A673 (cell line): ENCODE measurements around the gene ITPR1. TPM values are rescaled to one million over a fixed set of nuclear protein-coding genes. Genes with fewer than 3 reads are reported as not detected.

Experiments
- BruUV-seq: library from RNA; stranded (reverse); fragments of 400-500 nt; replicated peaks from 2 replicates; lab custom pipeline; 2021; lab: Mats Ljungman, UMichigan
- CTCF ChIA-PET: fragments of 300-600 bp; sonication (Branson Sonifier 250); formaldehyde crosslinking; loops from one replicate; lab custom pipeline; 2022; ENCODE audit warnings: antibody characterized with exemption; lab: Charles Lee
- POLR2A ChIA-PET: fragments of 300-600 bp; sonication (Branson Sonifier 250); formaldehyde crosslinking; loops from one replicate; lab custom pipeline; 2022; ENCODE audit warnings: antibody characterized with exemption; ENCODE audit not compliant: low non-redundant PET; lab: Charles Lee
- DNase-seq: peaks from one replicate; pipeline ENCODE4 v3.0.0-alpha.2; 2015; ENCODE audit warnings: low spot score
- H3K27ac ChIP-seq: fragments of 200-600 bp; sonication (generic); 2 replicates; pipeline ENCODE4 v1.5.1; 2016; ENCODE audit warnings: mixed run types, low read depth, mild to moderate bottlenecking, mixed read lengths, antibody characterized with exemption, low read length; ENCODE audit not compliant: poor library complexity, severe bottlenecking
- H3K27me3 ChIP-seq: fragments of 200-600 bp; sonication (generic); replicated peaks from 2 replicates; pipeline ENCODE4 v1.6.1; 2017; ENCODE audit warnings: mixed run types, low read depth, mild to moderate bottlenecking, mixed read lengths, antibody characterized with exemption, low read length; ENCODE audit not compliant: insufficient read depth, poor library complexity
- H3K36me3 ChIP-seq: fragments of 200-600 bp; sonication (generic); 2 replicates; pipeline ENCODE4 v1.6.1; 2016; ENCODE audit warnings: mixed run types, mild to moderate bottlenecking, mixed read lengths, antibody characterized with exemption, low read length; ENCODE audit not compliant: insufficient read depth, poor library complexity, severe bottlenecking
- H3K4me1 ChIP-seq: fragments of 200-600 bp; sonication (generic); 2 replicates; pipeline ENCODE4 v1.6.1; 2017; ENCODE audit warnings: mixed run types, mild to moderate bottlenecking, mixed read lengths, antibody characterized with exemption, low read length; ENCODE audit not compliant: insufficient read depth, poor library complexity, severe bottlenecking
- H3K4me3 ChIP-seq: fragments of 200-600 bp; sonication (generic); 2 replicates; pipeline ENCODE4 v1.5.1; 2016; ENCODE audit warnings: low read depth, mixed run types, mild to moderate bottlenecking, mixed read lengths, low read length; ENCODE audit not compliant: poor library complexity, severe bottlenecking
- H3K9me3 ChIP-seq: fragments of 200-600 bp; sonication (generic); 2 replicates; pipeline ENCODE4 v1.6.1; 2016; ENCODE audit warnings: mixed run types, low read depth, mild to moderate bottlenecking, mixed read lengths, antibody characterized with exemption, low read length; ENCODE audit not compliant: poor library complexity, severe bottlenecking
- CTCF ChIP-seq: fragments of 300-800, 200-600 bp; sonication (generic); conservative IDR thresholded peaks from 2 replicates; pipeline ENCODE4 v1.5.1; 2017; ENCODE audit warnings: low read depth, mild to moderate bottlenecking, antibody characterized with exemption, low read length, moderate library complexity, mixed read lengths
- EZH2 ChIP-seq: fragments of 200-600 bp; sonication (generic); IDR thresholded peaks from 2 replicates; pipeline ENCODE4 v1.6.1; 2017; ENCODE audit warnings: borderline replicate concordance, low read depth, mild to moderate bottlenecking, mixed read lengths, antibody characterized with exemption, low read length; ENCODE audit not compliant: poor library complexity, severe bottlenecking
- intact Hi-C: fragments of 100-400 bp; cut with micrococcal nuclease; formaldehyde crosslinking; loops from one replicate; pipeline ENCODE4 v1.10.0; 2022; ENCODE audit not compliant: unreplicated experiment
- total RNA-seq: library from RNA; stranded (reverse); gene quantifications from 2 replicates; pipeline ENCODE4 v1.2.3, GENCODE V29; 2021

Gene ITPR1
- total RNA-seq, 1 experiment from 2014 or later: 8.6 TPM

DNA sequence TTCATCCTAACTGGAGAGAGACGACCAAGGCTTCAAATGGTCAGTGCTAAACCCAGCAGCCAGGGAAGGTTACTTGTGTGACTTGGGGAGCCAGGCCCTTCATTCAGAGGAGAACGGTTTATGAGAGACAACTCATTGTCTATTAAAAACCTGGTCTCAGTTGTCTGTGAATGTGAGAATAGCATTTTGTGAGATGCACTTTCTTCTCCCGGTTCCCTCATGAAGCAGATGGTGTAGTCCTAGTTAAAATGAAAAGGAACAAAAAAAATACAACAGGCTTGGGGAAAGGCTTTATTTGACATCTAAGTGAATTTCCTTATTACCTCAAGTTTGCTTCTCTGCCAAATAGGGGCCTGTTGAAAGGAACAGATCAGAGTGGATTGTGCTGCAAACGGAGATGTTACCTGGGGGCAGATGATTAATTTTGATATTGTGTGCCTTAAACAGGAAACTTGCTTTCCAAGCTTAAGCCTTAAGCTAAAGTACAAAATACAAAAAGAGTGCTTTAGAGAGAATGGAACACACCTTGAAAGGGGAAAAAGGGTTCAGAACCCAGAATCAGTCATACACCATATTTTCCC, 283.3 kb downstream of the ITPR1 start:
- BruUV-seq: no TSS peak
- Histone ChIP-seq H3K4me3 (no peak overlapping the region), H3K4me1 (no peaks in the 10 kb centered on the region), H3K27ac (no peak overlapping the region), H3K27me3 (no peaks in the 10 kb centered on the region), H3K9me3 (no peaks in the 10 kb centered on the region), H3K36me3 (no peaks in the 10 kb centered on the region)
- intact Hi-C loops: no loop called here
- CTCF ChIA-PET: no interaction called here
- no peak for TF ChIP-seq CTCF
- POLR2A ChIA-PET: no interaction called here
- DNase-seq: no peak

DNA sequence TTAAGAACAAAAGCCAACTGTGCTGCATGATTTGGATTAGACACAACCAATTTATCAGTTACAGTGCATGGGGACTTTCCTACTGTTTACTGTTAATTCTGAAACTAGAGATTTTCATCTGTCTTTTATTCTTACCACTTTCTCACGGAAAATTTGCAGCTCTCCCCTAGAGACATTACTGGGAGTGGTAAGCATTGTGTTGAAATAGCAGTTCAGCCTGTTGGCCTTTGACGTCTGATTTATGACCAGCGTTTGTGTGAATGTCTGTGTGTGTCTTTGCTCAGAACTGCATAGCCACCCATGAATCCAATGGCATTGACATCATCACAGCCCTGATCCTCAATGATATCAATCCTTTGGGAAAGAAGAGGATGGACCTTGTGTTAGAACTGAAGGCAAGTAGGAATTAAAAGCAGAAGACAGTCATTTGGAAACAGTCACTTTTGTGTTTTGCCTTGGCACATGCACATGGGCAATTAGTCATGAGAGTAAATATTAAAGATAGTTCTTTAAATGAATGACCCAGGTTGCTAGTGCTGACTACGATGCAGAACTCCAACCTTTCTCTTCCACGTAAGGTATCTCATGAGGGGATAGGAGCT, 283.9 kb downstream of the ITPR1 start:
- no peak overlapping the region for H3K27ac ChIP-seq
- H3K4me3 ChIP-seq: no peak overlapping the region
- H3K36me3 ChIP-seq: no peaks in the 10 kb centered on the region
- H3K27me3 ChIP-seq: no peaks in the 10 kb centered on the region
- DNase-seq: no peak
- BruUV-seq: no TSS peak
- ChIA-PET POLR2A (no interaction called here), CTCF (no interaction called here)
- no peaks in the 10 kb centered on the region for H3K9me3 ChIP-seq
- TF ChIP-seq CTCF (no peak), EZH2 (no peak)
- intact Hi-C loops: no loop called here
- no peaks in the 10 kb centered on the region for H3K4me1 ChIP-seq

DNA sequence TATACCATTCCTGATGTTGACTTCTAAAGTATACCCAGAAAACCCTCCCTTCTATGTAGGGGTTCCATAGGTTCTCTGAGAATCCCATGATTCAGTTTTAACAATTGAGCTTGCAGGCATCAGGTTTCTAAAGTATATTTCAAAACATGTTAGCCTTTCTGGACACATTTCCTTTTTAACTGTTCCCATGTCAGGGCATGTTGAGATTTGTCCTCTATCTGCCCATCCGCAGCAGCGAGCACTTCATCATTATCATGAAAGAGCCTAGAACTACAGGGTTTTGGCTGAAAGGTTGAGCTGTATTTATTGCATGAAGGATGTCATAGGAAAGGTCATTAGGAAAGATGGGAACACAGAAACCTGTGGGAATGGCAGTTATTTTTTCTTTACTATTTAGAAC, 285.0 kb downstream of the ITPR1 start:
- TF ChIP-seq EZH2: no peak
- no peak for TF ChIP-seq CTCF
- BruUV-seq: no TSS peak
- no peaks in the 10 kb centered on the region for H3K27me3 ChIP-seq
- no peaks in the 10 kb centered on the region for H3K9me3 ChIP-seq
- H3K4me3 ChIP-seq: no peak overlapping the region
- intact Hi-C loops: no loop called here
- no peaks in the 10 kb centered on the region for H3K4me1 ChIP-seq
- no peaks in the 10 kb centered on the region for H3K36me3 ChIP-seq
- ChIA-PET POLR2A (no interaction called here), CTCF (no interaction called here)
- H3K27ac ChIP-seq: no peak overlapping the region
- DNase-seq: no peak
